Measurements from ENCODE around the gene FAM131C.

Gene FAM131C

GRCh38 chr1:16119504-16119903 lies 46.1 kb upstream of the FAM131C start:
- no peak for DNase-seq
- Histone ChIP-seq H3K4me1 (no peaks in the 10 kb centered on the region), H3K27me3 (no peaks in the 10 kb centered on the region), H3K36me3 (no peaks in the 10 kb centered on the region), H3K4me3 (ENCODE audit: low read depth, low read length) (no peak overlapping the region), H3K9me3 (no peaks in the 10 kb centered on the region)
- TF ChIP-seq, protein P1, sequence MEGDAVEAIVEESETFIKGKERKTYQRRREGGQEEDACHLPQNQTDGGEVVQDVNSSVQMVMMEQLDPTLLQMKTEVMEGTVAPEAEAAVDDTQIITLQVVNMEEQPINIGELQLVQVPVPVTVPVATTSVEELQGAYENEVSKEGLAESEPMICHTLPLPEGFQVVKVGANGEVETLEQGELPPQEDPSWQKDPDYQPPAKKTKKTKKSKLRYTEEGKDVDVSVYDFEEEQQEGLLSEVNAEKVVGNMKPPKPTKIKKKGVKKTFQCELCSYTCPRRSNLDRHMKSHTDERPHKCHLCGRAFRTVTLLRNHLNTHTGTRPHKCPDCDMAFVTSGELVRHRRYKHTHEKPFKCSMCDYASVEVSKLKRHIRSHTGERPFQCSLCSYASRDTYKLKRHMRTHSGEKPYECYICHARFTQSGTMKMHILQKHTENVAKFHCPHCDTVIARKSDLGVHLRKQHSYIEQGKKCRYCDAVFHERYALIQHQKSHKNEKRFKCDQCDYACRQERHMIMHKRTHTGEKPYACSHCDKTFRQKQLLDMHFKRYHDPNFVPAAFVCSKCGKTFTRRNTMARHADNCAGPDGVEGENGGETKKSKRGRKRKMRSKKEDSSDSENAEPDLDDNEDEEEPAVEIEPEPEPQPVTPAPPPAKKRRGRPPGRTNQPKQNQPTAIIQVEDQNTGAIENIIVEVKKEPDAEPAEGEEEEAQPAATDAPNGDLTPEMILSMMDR (IDR thresholded peaks at IDR 0.05; ENCODE audit: low read depth, low read length) = no peak

GRCh38 chr1:16118706-16119105 lies 45.3 kb upstream of the FAM131C start:
- DNase-seq = no peak
- no peak overlapping the region for H3K4me3 ChIP-seq (ENCODE audit: low read depth, low read length)
- H3K9me3 ChIP-seq = no peaks in the 10 kb centered on the region
- H3K36me3 ChIP-seq = no peaks in the 10 kb centered on the region
- TF ChIP-seq, protein P1 (IDR thresholded peaks at IDR 0.05; ENCODE audit: low read depth, low read length) = no peak
- no peaks in the 10 kb centered on the region for H3K27me3 ChIP-seq
- H3K4me1 ChIP-seq = no peaks in the 10 kb centered on the region

DNA sequence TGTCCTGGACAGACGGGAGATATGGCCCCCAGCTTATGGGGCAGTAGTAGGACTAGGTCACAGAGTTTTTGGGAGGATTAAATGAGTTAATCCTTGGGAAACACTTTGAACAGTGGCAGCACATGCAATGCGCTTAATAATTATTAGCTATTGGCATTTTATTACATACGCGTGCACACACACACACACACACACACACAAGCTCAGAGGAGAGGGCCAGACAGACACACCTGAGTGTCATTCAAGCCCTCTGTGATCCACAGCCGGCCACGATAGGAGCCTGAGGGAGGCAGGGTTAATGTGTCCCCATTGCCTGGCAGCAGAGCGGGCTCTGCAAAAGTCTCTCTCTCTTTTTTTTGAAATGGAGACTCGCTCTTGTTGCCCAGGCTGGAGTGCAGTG lies 44.5 kb upstream of the FAM131C start:
- H3K4me3 ChIP-seq (ENCODE audit: low read depth, low read length) = no peak overlapping the region
- H3K36me3 ChIP-seq = no peaks in the 10 kb centered on the region
- H3K9me3 ChIP-seq = no peaks in the 10 kb centered on the region
- H3K27me3 ChIP-seq = no peaks in the 10 kb centered on the region
- TF ChIP-seq, protein P1 (IDR thresholded peaks at IDR 0.05; ENCODE audit: low read depth, low read length) = no peak
- DNase-seq = no peak
- H3K4me1 ChIP-seq = no peaks in the 10 kb centered on the region

- Histone ChIP-seq H3K9me3 (no peaks in the 10 kb centered on the region), H3K4me3 (ENCODE audit: low read depth, low read length) (no peak overlapping the region), H3K27me3 (no peaks in the 10 kb centered on the region), H3K36me3 (no peaks in the 10 kb centered on the region), H3K4me1 (no peaks in the 10 kb centered on the region)
- no peak for DNase-seq
- TF ChIP-seq, protein P1 (IDR thresholded peaks at IDR 0.05; ENCODE audit: low read depth, low read length) = no peak
Observed at GRCh38 chr1:16117369-16117768, 43.9 kb upstream of the FAM131C start.

GRCh38 chr1:16116625-16117024 lies 43.2 kb upstream of the FAM131C start:
- Histone ChIP-seq H3K4me3 (ENCODE audit: low read depth, low read length) (no peak overlapping the region), H3K36me3 (no peaks in the 10 kb centered on the region), H3K27me3 (no peaks in the 10 kb centered on the region), H3K4me1 (no peaks in the 10 kb centered on the region), H3K9me3 (no peaks in the 10 kb centered on the region)
- TF ChIP-seq, protein P1 (IDR thresholded peaks at IDR 0.05; ENCODE audit: low read depth, low read length) = no peak
- no peak for DNase-seq

DNA sequence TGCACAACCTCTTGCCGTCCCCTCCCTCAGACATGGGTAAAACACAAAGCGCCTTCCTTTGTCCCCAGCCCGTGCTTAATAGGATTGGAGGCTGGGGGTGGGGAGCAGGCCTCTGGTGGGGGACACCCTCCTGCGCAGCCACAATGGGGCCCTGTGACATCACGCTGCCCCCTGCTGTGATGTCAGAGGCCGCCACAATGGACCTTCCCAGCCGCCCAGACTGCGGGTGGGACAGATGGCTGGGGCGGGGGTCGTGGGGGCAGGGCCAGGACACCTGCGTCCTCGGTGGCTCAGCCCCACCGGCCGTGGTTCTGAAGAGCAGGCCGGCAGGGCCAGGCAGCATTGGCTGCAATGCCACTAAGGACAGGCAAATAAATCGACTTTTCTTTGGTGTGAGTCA lies 42.6 kb upstream of the FAM131C start:
- Histone ChIP-seq H3K9me3 (no peaks in the 10 kb centered on the region), H3K27me3 (no peaks in the 10 kb centered on the region), H3K4me1 (no peaks in the 10 kb centered on the region), H3K4me3 (ENCODE audit: low read depth, low read length) (no peak overlapping the region), H3K36me3 (no peaks in the 10 kb centered on the region)
- DNase-seq = no peak
- TF ChIP-seq, protein P1 (IDR thresholded peaks at IDR 0.05; ENCODE audit: low read depth, low read length) = no peak
